Natural killer cell (primary cell): Measurements from ENCODE around the gene GPR107. TPM values are rescaled to one million over a fixed set of nuclear protein-coding genes. Genes with fewer than 3 reads are reported as not detected.

ENCODE experiments used
- ATAC-seq, 3 donors: fragments of 150-1000 bp in 2 of 3; fragments of 200-7000 bp in 1 of 3; cut with Tn5 transposase; 1 replicate in 1 of 3; 2 replicates in 2 of 3; pipeline ENCODE4 v1.10.0; 2021; ENCODE audit warnings: mild to moderate bottlenecking in 2 of 3, moderate library complexity in 2 of 3
- DNase-seq, 2 donors: peaks; one replicate each; pipeline versions ENCODE4 v3.0.0 to v3.0.0-alpha.2; 2013 to 2021; ENCODE audit warnings: mixed read lengths in 1 of 2
- H3K27ac ChIP-seq: one replicate; pipeline ENCODE4 v1.5.1; 2013; ENCODE audit warnings: mild to moderate bottlenecking, low read length
- H3K27me3 ChIP-seq: one replicate; pipeline ENCODE4 v1.6.1; 2013; ENCODE audit warnings: low read length; ENCODE audit not compliant: control insufficient read depth, insufficient read depth
- H3K36me3 ChIP-seq: one replicate; pipeline ENCODE4 v1.6.1; 2013; ENCODE audit warnings: low read length; ENCODE audit not compliant: control insufficient read depth, insufficient read depth
- H3K4me1 ChIP-seq: one replicate; pipeline ENCODE4 v1.6.1; 2013; ENCODE audit warnings: low read length; ENCODE audit not compliant: control insufficient read depth, insufficient read depth
- H3K4me3 ChIP-seq: one replicate; pipeline ENCODE4 v1.5.1; 2013; ENCODE audit warnings: low read length
- H3K9me3 ChIP-seq: one replicate; pipeline ENCODE4 v1.6.1; 2013; ENCODE audit warnings: low read length; ENCODE audit not compliant: control insufficient read depth, insufficient read depth
- H3K27ac Mint-ChIP-seq, 2 donors: one replicate each; pipeline ENCODE4 v1.8.0; 2022; ENCODE audit warnings: mild to moderate bottlenecking in 2 of 2, mixed read lengths in 2 of 2, moderate library complexity in 1 of 2
- H3K27me3 Mint-ChIP-seq, 2 donors: one replicate each; pipeline ENCODE4 v1.8.0; 2022; ENCODE audit warnings: low read depth in 2 of 2, mixed read lengths in 2 of 2
- H3K36me3 Mint-ChIP-seq: one replicate; pipeline ENCODE4 v1.8.0; 2022; ENCODE audit warnings: mixed read lengths
- H3K4me1 Mint-ChIP-seq, 2 donors: one replicate each; pipeline ENCODE4 v1.8.0; 2022; ENCODE audit warnings: mixed read lengths in 2 of 2
- H3K4me3 Mint-ChIP-seq: one replicate; pipeline ENCODE4 v1.8.0; 2022; ENCODE audit warnings: mild to moderate bottlenecking, moderate library complexity, mixed read lengths
- H3K9me3 Mint-ChIP-seq, 2 donors: one replicate each; pipeline ENCODE4 v1.8.0; 2022; ENCODE audit warnings: mixed read lengths in 2 of 2
- WGBS: methylation state at CpG from one replicate; pipeline ENCODE4 v1.1.7; 2013; ENCODE audit warnings: missing lambda C conversion rate; ENCODE audit not compliant: insufficient coverage; 5-methylcytosine and 5-hydroxymethylcytosine counted together
- intact Hi-C: fragments of 100-400 bp; cut with micrococcal nuclease; formaldehyde crosslinking; loops from one replicate; pipeline ENCODE4 v1.14.2; 2022
- total RNA-seq, 4 donors: library from RNA; stranded (reverse); fragments of 120-200 nt in 1 of 4; gene quantifications; one replicate each; pipeline versions ENCODE4 v1.2.3 to v1.2.4, GENCODE V29; 2013 to 2022
- TF ChIP-seq, protein P1 (sequence below): fragments of 200-600 bp; IDR thresholded peaks from one replicate; pipeline ENCODE4 v1.8.0; 2022; ENCODE audit warnings: antibody characterized with exemption

Gene GPR107
- total RNA-seq, 3 donors from 2014 or later (not counting 1 experiment from before 2014, with no cell fraction given): 32.9 to 49.5 (median 41.8) TPM

DNA sequence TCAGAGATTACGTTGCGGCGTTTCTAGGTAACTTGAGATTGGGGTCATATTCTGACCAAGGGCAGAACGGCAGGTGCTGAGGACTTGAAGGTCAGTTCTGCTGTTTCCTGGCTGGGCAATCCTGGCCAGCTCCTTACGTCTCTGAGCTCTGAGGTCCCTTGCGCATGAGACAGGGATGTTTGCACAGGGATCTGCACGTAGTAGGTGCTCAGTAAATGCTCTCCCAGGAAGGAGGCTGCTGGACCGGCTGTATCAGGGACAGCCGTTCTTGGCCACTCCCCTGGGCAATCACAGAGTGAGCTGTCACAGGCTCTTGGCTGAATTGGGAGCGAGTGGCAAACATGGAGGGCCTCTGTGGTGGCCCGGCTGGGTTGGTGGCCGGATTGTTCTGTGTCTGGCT is 126.8 kb downstream of the GPR107 start:
- Mint-ChIP-seq H3K36me3 (no peaks in the 10 kb centered on the region), H3K4me3 (no peak overlapping the region), H3K27ac (no peak overlapping the region), H3K27me3 (no peaks in the 10 kb centered on the region), H3K4me1 (peaks cover 0 to 6% of the 10 kb centered on the region in 2 donors), H3K9me3 (no peaks in the 10 kb centered on the region)
- DNase-seq (no peak), ATAC-seq (no peak)
- WGBS: 91% methylated on average over 12 of the region's 12 CpGs
- H3K4me3 ChIP-seq: no peak overlapping the region
- TF ChIP-seq, protein P1, sequence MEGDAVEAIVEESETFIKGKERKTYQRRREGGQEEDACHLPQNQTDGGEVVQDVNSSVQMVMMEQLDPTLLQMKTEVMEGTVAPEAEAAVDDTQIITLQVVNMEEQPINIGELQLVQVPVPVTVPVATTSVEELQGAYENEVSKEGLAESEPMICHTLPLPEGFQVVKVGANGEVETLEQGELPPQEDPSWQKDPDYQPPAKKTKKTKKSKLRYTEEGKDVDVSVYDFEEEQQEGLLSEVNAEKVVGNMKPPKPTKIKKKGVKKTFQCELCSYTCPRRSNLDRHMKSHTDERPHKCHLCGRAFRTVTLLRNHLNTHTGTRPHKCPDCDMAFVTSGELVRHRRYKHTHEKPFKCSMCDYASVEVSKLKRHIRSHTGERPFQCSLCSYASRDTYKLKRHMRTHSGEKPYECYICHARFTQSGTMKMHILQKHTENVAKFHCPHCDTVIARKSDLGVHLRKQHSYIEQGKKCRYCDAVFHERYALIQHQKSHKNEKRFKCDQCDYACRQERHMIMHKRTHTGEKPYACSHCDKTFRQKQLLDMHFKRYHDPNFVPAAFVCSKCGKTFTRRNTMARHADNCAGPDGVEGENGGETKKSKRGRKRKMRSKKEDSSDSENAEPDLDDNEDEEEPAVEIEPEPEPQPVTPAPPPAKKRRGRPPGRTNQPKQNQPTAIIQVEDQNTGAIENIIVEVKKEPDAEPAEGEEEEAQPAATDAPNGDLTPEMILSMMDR: no peak
- H3K27ac ChIP-seq: no peak overlapping the region
- no peaks in the 10 kb centered on the region for H3K27me3 ChIP-seq
- H3K36me3 ChIP-seq: no peaks in the 10 kb centered on the region
- no peaks in the 10 kb centered on the region for H3K9me3 ChIP-seq
- H3K4me1 ChIP-seq: no peaks in the 10 kb centered on the region
- intact Hi-C loops: no loop called here

DNA sequence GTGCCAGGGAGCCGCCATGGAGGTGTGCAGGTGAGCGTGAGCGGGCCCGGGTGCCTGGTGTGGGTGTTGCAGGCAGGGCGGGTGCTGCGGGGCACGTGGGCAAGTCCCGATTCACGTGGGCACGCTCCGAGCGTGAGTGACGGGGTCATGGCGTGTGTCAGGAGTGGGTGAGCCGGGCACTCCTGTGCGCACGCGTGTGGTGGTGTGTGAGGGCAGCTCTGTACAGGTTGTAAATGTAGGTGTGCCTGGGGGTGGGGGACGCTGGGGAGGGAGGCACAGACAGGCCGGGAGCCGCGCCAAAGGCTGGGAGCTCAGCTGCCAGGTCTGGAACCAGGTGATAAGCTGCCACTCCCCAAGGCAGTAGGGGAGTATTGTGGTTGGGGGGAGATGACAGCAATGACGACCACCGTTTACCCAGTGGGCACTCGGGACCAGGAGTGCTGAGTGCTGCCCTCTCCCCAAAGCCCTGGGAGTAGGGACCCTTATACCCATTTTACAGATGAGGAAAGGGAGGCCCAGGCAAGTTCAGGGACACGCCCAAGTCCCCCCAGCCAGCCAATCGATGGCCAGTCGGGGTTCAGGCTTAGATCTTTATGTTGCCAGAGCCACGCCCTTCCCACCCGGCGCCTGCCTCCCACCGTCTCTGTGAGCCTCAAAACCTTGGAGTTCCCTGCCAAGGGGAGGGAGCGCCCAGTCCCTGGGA is 128.1 kb downstream of the GPR107 start:
- H3K4me1 Mint-ChIP-seq: peaks cover 0 to 6% of the 10 kb centered on the region in 2 donors
- 87% methylated on average over 33 of the region's 33 CpGs for WGBS
- TF ChIP-seq, protein P1: no peak

DNA sequence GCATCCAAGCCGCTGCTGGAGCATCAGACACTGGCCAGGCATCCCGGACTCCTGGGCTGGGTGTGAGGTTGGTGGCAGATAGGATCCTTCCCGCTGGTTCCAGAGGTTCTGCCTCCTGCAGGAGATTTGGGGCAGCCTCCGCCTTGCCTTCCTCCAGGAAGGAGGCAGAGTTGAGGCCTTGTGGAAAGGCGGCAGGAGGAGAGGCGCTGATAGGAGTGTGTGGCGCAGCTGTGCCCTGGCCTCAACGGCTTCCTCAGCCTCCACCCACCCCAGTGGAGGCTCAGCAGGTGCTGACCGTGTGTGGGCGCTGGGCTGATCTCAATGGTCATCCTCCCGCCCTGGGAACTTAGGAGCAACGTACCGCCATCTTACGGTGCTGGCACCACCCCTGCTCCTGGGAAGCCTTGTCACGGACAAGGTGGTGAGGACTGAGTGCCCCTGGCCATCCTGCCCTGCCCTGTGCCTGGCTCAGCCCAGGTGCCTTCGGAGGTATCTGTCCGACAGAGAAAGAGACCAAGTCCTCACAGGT is 128.7 kb downstream of the GPR107 start:
- Histone ChIP-seq H3K4me3 (no peak overlapping the region), H3K36me3 (no peaks in the 10 kb centered on the region), H3K9me3 (no peaks in the 10 kb centered on the region), H3K27ac (no peak overlapping the region), H3K4me1 (no peaks in the 10 kb centered on the region), H3K27me3 (no peaks in the 10 kb centered on the region)
- 94% methylated on average over 17 of the region's 17 CpGs for WGBS
- H3K9me3 Mint-ChIP-seq: no peaks in the 10 kb centered on the region
- H3K27me3 Mint-ChIP-seq: no peaks in the 10 kb centered on the region
- no peak overlapping the region for H3K4me3 Mint-ChIP-seq
- no peak for ATAC-seq
- TF ChIP-seq, protein P1: no peak
- no peak overlapping the region for H3K27ac Mint-ChIP-seq
- intact Hi-C loops: no loop called here
- no peaks in the 10 kb centered on the region for H3K36me3 Mint-ChIP-seq
- DNase-seq: no peak
- peaks cover 0 to 6% of the 10 kb centered on the region in 2 donors for H3K4me1 Mint-ChIP-seq

More for the DNA sequence above, 128.1 kb downstream of the GPR107 start:
- no peaks in the 10 kb centered on the region for H3K9me3 ChIP-seq
- Mint-ChIP-seq H3K9me3 (no peaks in the 10 kb centered on the region), H3K27ac (no peak overlapping the region), H3K36me3 (no peaks in the 10 kb centered on the region), H3K4me3 (no peak overlapping the region), H3K27me3 (no peaks in the 10 kb centered on the region)
- H3K27me3 ChIP-seq: no peaks in the 10 kb centered on the region
- H3K4me1 ChIP-seq: no peaks in the 10 kb centered on the region
- H3K27ac ChIP-seq: no peak overlapping the region
- no peak for DNase-seq
- intact Hi-C loops: no loop called here
- ATAC-seq: no peak
- no peaks in the 10 kb centered on the region for H3K36me3 ChIP-seq
- no peak overlapping the region for H3K4me3 ChIP-seq
